ENCODE data around the gene S100A14.

GRCh38 chr1:153615406-153615805 lies 719 bp downstream of the S100A14 start:
- TF ChIP-seq CTCF (IDR thresholded peaks at IDR 0.05) (no peak), POLR2AphosphoS5 (IDR thresholded peaks at IDR 0.05; ENCODE audit: low read depth, low read length) (no peak)

Data from Panc1 (cell line).